Esophagus squamous epithelium (tissue), 5 donors: ENCODE results near the gene FBXL5. TPM values are rescaled to one million over a fixed set of nuclear protein-coding genes. Genes with fewer than 3 reads are reported as not detected.

Experiments
- DNase-seq: peaks from one replicate; lab custom pipeline; 2025; lab: John Stamatoyannopoulos, UW
- H3K27ac ChIP-seq, 4 donors: fragments of 200-600 bp; sonication (generic); one replicate each; pipeline ENCODE4 v1.5.1; 2016 to 2019; ENCODE audit warnings: mild to moderate bottlenecking in 1 of 4
- H3K27me3 ChIP-seq, 4 donors: fragments of 200-600 bp; sonication (generic); 1 replicate in 3 of 4; 2 replicates in 1 of 4; pipeline versions ENCODE4 v1.5.1 to v1.6.0; 2017 to 2021; ENCODE audit warnings: antibody characterized with exemption in 1 of 4
- H3K36me3 ChIP-seq, 3 donors: fragments of 200-600 bp; sonication (generic); one replicate each; pipeline ENCODE4 v1.5.1; 2016 to 2019
- H3K4me1 ChIP-seq, 3 donors: fragments of 200-600 bp; sonication (generic); one replicate each; pipeline ENCODE4 v1.5.1; 2017 to 2019
- H3K4me3 ChIP-seq, 4 donors: fragments of 200-600 bp; sonication (generic); 1 replicate in 3 of 4; 2 replicates in 1 of 4; pipeline ENCODE4 v1.5.1; 2016 to 2019; ENCODE audit warnings: mild to moderate bottlenecking in 2 of 4, moderate library complexity in 1 of 4
- H3K9me3 ChIP-seq, 3 donors: fragments of 200-600 bp; sonication (generic); one replicate each; pipeline ENCODE4 v1.5.1; 2016 to 2019
- POLR2A ChIP-seq, 4 donors: fragments of 450-650 bp; IDR thresholded peaks; one replicate each; pipeline ENCODE4 v1.6.1; 2017; ENCODE audit warnings: antibody characterized with exemption in 4 of 4, mild to moderate bottlenecking in 4 of 4, moderate library complexity in 3 of 4
- WGBS, 2 donors: methylation state at CpG; one replicate each; pipeline ENCODE4 v1.1.5; 2018; 5-methylcytosine and 5-hydroxymethylcytosine counted together
- intact Hi-C: fragments of 100-400 bp; cut with DNase I; formaldehyde crosslinking; loops from one replicate; pipeline ENCODE4 v1.15.0; 2022
- total RNA-seq, 4 donors: library from RNA; depleted of rRNA; stranded (reverse); fragments of >200 nt; gene quantifications; one replicate each; pipeline ENCODE4 v1.1.0, GENCODE V29; 2016
- TF ChIP-seq, protein P1 (sequence below), 6 experiments: fragments of 450-650 bp in 4 of 6; fragments of 200-600 bp in 2 of 6; sonication (generic) in 2 of 6; IDR thresholded peaks; one replicate each; pipeline ENCODE4 v1.5.1; 2016 to 2019; ENCODE audit warnings: antibody characterized with exemption in 6 of 6, mild to moderate bottlenecking in 4 of 6, moderate library complexity in 4 of 6
- donor health status: DM: yes; HTN: yes; CAD: no.

Gene FBXL5
- total RNA-seq, 4 donors from 2014 or later, result 39.2 to 119 (median 72.3) TPM

DNA sequence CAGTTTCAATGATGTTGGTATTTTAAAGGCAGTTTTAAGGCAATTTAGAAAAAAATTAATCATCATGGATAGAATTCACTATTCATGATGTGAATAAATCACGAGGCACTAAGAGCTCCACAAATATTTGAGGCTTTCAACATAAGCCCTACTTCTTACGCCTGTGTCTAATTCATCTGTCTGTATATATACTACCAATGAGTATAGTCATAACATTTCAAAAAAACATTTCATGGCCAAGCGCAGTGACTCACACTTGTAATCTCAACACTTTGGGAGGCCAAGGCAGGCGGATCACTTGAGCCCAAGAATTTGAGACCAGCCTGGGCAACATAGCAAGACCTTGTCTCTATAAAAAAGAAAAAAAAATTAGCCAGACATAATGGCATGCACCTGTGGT, 56.5 kb downstream of the FBXL5 start:
- no peaks in the 10 kb centered on the region for H3K4me1 ChIP-seq
- 74 to 84% methylated on average over 4 of the region's 4 CpGs for WGBS, 2 donors
- no peak overlapping the region for H3K4me3 ChIP-seq
- H3K9me3 ChIP-seq, result no peaks in the 10 kb centered on the region
- H3K27me3 ChIP-seq, result no peaks in the 10 kb centered on the region
- TF ChIP-seq, protein P1, sequence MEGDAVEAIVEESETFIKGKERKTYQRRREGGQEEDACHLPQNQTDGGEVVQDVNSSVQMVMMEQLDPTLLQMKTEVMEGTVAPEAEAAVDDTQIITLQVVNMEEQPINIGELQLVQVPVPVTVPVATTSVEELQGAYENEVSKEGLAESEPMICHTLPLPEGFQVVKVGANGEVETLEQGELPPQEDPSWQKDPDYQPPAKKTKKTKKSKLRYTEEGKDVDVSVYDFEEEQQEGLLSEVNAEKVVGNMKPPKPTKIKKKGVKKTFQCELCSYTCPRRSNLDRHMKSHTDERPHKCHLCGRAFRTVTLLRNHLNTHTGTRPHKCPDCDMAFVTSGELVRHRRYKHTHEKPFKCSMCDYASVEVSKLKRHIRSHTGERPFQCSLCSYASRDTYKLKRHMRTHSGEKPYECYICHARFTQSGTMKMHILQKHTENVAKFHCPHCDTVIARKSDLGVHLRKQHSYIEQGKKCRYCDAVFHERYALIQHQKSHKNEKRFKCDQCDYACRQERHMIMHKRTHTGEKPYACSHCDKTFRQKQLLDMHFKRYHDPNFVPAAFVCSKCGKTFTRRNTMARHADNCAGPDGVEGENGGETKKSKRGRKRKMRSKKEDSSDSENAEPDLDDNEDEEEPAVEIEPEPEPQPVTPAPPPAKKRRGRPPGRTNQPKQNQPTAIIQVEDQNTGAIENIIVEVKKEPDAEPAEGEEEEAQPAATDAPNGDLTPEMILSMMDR (IDR thresholded peaks at IDR 0.05), result no peak
- TF ChIP-seq POLR2A (IDR thresholded peaks at IDR 0.05), result no peak
- DNase-seq, result no peak
- H3K27ac ChIP-seq, result no peak overlapping the region
- H3K36me3 ChIP-seq, result peaks cover 0 to 38% (median 5%) of the 10 kb centered on the region in 3 donors
- intact Hi-C loops, result no loop called here

DNA sequence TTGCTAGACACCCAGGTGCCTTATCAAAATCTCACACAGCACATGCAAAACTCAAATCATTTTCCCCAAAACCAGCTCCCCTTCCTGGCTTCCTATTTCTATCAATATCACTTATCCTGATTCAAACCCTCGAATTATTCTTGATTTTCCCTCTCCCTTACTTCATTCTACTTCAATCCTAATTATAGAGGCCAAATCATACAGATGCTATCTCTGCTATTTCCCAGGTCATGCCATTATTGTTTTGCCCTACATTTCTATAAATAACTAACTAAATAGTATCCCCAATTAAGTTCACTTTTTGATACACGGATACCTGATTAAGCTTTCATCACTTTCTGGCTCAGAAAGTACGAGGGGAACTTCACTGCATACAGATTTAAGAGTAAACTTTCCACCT, 62.4 kb downstream of the FBXL5 start:
- TF ChIP-seq, protein P1 (IDR thresholded peaks at IDR 0.05), result no peak
- no peak for TF ChIP-seq POLR2A (IDR thresholded peaks at IDR 0.05)
- 72 to 75% methylated on average over 3 of the region's 3 CpGs for WGBS, 2 donors
- no peak overlapping the region for H3K27ac ChIP-seq
- peaks cover 0 to 3% (median 0%) of the 10 kb centered on the region in 3 donors for H3K4me1 ChIP-seq
- peaks cover 0 to 9% (median 0%) of the 10 kb centered on the region in 3 donors for H3K36me3 ChIP-seq
- no peak for DNase-seq
- H3K4me3 ChIP-seq, result no peak overlapping the region
- H3K27me3 ChIP-seq, result no peaks in the 10 kb centered on the region
- intact Hi-C loops, result no loop called here
- no peaks in the 10 kb centered on the region for H3K9me3 ChIP-seq

- H3K36me3 ChIP-seq, result peaks cover 0 to 14% (median 0%) of the 10 kb centered on the region in 3 donors
- 67 to 93% methylated on average over 3 of the region's 3 CpGs for WGBS, 2 donors
- H3K9me3 ChIP-seq, result no peaks in the 10 kb centered on the region
- intact Hi-C loops, result no loop called here
- H3K4me3 ChIP-seq, result no peak overlapping the region
- peak overlapping the region in 3 of 4 donors; percentile 34 to 65 (median 60) for H3K27ac ChIP-seq
- no peaks in the 10 kb centered on the region for H3K27me3 ChIP-seq
- DNase-seq, result no peak
- H3K4me1 ChIP-seq, result peaks cover 0 to 3% (median 0%) of the 10 kb centered on the region in 3 donors
- TF ChIP-seq POLR2A (IDR thresholded peaks at IDR 0.05), result no peak
- TF ChIP-seq, protein P1 (IDR thresholded peaks at IDR 0.05), result no peak
Measured at GRCh38 chr4:15587649-15588048, 67.5 kb downstream of the FBXL5 start.

DNA sequence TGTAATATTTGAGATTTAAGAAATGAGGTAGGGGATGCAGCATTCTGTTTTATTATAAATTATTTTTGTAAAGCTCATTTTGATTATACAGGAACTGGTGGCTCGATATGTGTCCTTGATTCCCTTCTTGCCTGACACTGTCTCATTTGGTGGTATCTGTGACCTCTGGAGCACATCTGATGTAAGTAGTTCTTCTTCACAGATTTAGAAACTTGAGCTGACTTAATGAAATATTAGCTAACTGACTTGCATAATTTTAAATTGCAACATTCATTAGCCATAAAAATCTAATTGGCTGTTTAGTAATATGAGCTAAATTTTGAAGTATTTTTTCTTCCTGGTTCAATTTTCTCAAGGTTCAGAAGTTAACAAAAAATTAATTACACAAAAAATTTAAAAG, 69.1 kb downstream of the FBXL5 start:
- WGBS, 2 donors, result 65 to 76% methylated on average over 1 of the region's 1 CpG
- H3K9me3 ChIP-seq, result no peaks in the 10 kb centered on the region
- peaks cover 0 to 14% (median 0%) of the 10 kb centered on the region in 3 donors for H3K36me3 ChIP-seq
- H3K4me1 ChIP-seq, result peaks cover 0 to 3% (median 0%) of the 10 kb centered on the region in 3 donors
- TF ChIP-seq POLR2A (IDR thresholded peaks at IDR 0.05), result no peak
- TF ChIP-seq, protein P1 (IDR thresholded peaks at IDR 0.05), result no peak
- H3K27ac ChIP-seq, result no peak overlapping the region
- no peak overlapping the region for H3K4me3 ChIP-seq
- no peak for DNase-seq
- intact Hi-C loops, result no loop called here
- no peaks in the 10 kb centered on the region for H3K27me3 ChIP-seq

- WGBS, 2 donors, result 94 to 98% methylated on average over 2 of the region's 2 CpGs
- peaks cover 0 to 3% (median 0%) of the 10 kb centered on the region in 3 donors for H3K4me1 ChIP-seq
- intact Hi-C loops, result no loop called here
- H3K36me3 ChIP-seq, result peaks cover 0 to 10% (median 0%) of the 10 kb centered on the region in 3 donors
- no peak overlapping the region for H3K4me3 ChIP-seq
- no peak for TF ChIP-seq POLR2A (IDR thresholded peaks at IDR 0.05)
- TF ChIP-seq, protein P1 (IDR thresholded peaks at IDR 0.05), result no peak
- no peak overlapping the region for H3K27ac ChIP-seq
- no peaks in the 10 kb centered on the region for H3K27me3 ChIP-seq
- DNase-seq, result no peak
- no peaks in the 10 kb centered on the region for H3K9me3 ChIP-seq
Measured at GRCh38 chr4:15585331-15585730, 69.8 kb downstream of the FBXL5 start.
